Stimulated activated CD4-positive, alpha-beta T cell treated with anti-CD3 and anti-CD28 coated beads, Interleukin-4, amount 100 ng/mL, for 48 hours (primary cell): ENCODE results near the gene MYLK.
"Not testable (repeated sequence)": the region's sequence is repeated elsewhere in the genome, so short reads cannot be mapped to it uniquely, and the experiment has no call there.

ENCODE experiments used
- DNase-seq, 2 donors: peaks; one replicate each; pipeline ENCODE4 v3.0.0-alpha.2; 2020; ENCODE audit warnings: low read depth in 2 of 2

The MYLK gene

GRCh38 chr3:123750209-123750608 lies 133.9 kb downstream of the MYLK start:
- DNase-seq = no peak

DNA sequence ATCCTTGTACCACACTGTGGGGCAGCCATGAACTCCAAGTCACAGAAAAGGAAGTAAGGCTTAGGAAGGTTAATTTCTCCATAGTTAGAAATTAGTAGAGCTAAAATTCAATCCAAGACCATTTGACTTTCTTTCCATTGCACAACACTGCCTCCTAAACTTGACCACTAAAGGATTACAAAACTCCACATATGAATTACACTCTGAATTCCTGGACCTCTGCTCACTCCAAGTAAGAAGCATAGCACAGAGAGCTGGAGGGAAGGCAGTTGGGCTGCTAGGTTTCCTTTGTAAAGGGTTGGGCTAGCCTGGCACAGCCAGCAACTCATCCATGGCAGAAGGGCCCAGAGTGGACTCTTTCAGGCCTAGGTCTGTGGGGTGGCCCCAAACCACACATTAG lies 134.4 kb downstream of the MYLK start:
- DNase-seq = no peak

DNA sequence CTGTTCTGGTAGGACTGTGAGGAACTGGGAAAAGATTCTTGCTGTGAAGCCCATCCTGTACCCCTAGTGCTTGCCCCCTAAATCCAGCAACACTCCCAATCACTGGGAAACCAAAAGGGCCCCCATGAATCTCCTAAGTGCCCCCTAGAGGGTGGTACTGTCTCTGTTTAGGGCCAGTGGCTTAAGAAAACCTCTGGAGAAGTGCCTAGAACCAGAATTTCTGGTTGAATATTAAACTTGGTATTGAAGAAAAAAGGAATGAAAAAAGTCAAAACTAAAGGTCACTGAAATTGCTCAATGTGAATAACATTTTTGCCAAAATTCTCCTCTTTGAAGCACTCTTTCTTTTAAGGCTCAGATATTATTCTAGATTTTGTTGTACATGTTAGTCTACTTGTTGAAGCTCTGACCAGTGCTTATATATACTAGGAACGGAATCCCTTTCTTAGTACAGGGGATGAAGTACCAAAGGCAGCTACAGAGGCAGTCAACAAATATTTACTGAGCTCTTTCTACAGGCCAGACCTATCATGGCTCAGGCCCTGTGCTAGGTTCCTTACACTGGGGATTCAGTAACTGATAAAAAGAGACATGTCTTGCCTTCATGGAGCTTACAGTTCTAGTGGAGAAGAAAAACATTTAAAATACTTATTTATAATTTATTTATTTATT lies 138.8 kb downstream of the MYLK start:
- no peak for DNase-seq

GRCh38 chr3:123744064-123744463 lies 140.1 kb downstream of the MYLK start:
- no peak for DNase-seq

GRCh38 chr3:123743121-123743520 lies 141.0 kb downstream of the MYLK start:
- DNase-seq = no peak

- no peak for DNase-seq
Observed at GRCh38 chr3:123741041-123741511, 143.1 kb downstream of the MYLK start.

DNA sequence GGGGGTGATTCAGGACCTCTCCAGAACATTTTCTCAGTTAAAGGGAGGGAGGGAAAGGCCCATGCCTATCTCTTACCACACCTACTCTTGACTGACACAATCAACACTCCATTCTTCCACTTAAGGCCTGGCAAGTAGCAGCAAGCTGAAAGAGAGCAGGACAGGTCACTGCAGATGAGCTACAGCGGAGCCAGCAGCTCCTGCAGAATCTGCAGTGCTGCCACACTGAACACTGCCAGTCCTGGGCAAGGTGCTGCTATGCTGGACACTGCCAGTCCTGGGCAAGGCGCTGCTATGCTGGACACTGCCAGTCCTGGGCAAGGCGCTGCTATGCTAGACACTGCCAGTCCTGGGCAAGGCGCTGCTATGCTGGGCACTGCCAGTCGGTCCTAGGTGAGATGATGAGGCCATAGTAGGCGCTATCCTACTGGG lies 143.7 kb downstream of the MYLK start:
- DNase-seq = no peak

DNA sequence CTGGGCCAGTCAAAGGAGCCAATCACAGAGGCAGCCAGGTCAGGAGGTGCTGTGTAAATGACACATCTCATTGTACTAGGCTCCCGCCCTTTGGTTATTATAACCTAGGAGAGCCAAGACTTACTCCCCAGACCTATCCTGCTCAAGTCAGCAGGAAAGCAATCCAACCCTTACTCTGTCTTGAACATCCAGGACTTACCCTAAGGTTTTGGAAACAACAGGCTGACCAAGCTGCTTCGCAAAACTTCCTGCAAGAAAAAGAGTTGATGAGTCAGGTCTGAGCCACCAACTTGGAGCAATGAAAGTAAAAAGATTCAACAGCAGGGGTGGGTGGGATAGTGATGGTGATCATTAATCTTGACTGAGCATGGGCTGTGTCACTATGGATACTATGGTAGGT lies 144.4 kb downstream of the MYLK start:
- no peak for DNase-seq

DNA sequence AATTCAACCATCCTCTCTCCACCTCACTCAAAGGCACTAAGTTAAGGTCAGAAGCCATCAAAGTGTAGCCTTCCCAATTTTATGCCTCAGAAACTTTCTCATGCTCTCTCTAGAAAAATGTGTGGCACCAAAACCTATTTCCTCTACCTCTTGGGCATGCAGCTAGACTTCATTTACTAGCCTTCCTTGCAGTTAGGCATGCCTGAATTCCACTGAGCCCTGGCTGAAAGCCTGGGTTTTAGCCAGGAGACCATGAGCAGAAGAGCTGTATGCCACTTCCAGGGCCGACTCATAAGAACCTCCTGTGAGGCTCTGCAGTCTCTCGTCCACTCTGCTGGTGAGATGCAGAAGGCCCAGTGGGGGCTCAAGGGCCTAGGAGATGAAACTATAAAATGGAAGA lies 145.0 kb downstream of the MYLK start:
- DNase-seq = no peak

- DNase-seq = not testable (repeated sequence)
Observed at GRCh38 chr3:123738522-123738921, 145.6 kb downstream of the MYLK start.

- no peak for DNase-seq
Observed at GRCh38 chr3:123737168-123737567, 147.0 kb downstream of the MYLK start.

DNA sequence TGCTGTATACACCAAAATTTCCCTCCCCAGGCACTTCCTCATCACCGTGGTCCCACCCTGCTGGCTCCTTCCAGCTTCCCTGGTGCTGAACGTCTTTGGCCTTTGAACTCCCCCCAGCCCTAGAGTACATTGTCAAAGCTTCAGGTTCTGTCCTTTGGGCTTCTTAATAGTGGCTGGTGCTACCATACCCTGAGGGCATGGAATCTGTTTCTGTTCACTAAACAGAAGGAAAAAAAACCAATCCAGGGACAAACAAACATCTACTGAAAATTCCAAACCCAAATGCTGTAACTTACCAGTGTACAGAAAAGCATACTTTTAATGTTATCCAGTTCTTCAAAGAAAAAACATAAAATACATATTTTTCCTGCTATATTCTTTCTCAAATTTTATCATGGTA lies 148.7 kb downstream of the MYLK start:
- DNase-seq = no peak

- DNase-seq = no peak
Observed at GRCh38 chr3:123734527-123734902, 149.6 kb downstream of the MYLK start.

DNA sequence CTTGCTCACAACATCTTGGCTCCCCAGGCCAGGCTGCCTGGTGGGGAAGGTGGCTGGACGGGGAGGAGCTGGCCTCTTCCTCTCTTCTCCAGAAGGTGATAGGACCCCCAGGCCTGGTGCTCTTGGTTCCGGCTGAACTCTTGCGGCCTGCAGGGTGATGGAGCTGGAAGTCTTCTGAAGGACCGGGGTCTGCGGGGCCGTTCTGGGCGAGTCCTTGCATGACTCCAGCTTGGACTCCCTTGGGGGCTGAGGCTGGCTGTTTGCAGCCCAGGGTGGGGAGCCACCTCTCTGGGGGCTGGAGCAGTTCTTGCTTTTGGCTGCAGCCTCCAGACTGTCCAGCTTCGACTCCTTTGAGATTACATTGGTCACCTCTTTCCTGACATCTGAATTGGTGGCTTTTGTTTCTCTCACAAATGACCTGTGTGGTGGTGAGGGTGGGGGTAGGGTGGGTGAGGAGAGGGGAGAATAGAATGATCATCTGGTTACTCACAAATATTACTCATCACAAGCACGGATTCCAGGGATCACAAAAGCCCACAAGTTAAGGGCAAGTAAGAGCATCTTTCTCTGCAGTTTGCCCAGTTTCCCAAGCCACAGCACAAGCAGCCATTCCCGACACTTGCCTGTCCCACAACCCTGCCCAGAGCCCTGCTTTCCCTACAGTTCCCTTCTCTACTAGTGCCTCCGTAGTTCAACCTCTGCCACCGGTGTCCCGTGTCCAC lies 150.2 kb downstream of the MYLK start:
- no peak for DNase-seq

GRCh38 chr3:123733341-123733740 lies 150.8 kb downstream of the MYLK start:
- DNase-seq = no peak

- no peak for DNase-seq
Observed at GRCh38 chr3:123732447-123732846, 151.7 kb downstream of the MYLK start.

DNA sequence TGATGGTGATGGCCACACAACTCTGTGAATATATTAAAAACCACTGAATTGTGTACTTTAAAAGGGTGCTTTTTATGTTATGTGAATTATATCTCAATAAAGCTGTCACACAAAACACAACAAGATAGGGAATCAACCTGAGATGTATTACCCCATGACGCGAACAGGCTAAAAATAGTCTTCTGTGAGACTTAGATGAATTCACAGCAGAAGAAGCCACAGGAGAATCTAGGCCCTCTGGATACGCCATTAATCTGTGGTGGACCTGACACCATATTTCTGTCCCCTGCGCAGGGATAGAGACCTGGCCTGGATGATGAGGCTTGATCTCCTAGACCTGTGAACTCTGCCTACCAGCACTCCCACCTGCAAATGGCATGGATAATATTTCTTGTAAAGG lies 153.3 kb downstream of the MYLK start:
- DNase-seq = no peak

DNA sequence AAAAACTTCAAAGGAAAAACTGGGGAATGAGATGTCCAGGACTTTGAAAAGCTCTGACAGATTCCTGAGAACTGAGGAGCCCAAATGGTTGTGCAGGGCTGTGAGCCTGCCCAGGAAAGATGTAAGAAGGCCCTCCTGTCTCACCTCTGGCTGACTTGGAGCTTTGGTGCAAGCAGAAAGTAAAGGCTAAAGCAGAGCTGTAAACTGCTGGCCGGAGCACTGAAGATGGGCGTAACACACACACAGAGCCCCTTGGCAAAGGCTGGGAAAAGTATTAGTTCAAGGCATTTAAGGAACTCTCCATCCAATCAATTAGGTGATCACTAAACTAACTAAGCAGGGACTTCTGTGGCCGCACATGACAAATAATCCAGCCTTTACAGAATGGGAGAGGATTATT lies 155.1 kb downstream of the MYLK start:
- no peak for DNase-seq

DNA sequence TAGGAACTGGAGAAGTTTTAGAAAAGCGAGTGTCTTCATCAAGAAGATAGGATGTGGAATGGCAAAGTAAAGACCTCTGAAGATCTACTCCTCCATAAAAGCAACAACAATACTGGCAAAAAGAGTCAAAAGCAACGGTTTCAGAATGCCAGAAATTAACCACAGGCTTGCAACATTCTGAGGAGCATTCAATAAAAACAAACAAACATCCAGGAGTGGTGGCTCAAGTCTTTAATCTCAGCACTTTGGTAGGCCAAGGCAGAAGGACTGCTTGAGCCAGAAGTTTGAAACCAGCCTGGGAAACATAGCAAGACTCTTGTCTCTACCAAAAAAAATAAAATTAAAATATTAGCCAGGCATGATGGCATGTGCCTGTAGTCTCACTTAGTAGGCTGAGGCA lies 156.1 kb downstream of the MYLK start:
- DNase-seq = no peak

DNA sequence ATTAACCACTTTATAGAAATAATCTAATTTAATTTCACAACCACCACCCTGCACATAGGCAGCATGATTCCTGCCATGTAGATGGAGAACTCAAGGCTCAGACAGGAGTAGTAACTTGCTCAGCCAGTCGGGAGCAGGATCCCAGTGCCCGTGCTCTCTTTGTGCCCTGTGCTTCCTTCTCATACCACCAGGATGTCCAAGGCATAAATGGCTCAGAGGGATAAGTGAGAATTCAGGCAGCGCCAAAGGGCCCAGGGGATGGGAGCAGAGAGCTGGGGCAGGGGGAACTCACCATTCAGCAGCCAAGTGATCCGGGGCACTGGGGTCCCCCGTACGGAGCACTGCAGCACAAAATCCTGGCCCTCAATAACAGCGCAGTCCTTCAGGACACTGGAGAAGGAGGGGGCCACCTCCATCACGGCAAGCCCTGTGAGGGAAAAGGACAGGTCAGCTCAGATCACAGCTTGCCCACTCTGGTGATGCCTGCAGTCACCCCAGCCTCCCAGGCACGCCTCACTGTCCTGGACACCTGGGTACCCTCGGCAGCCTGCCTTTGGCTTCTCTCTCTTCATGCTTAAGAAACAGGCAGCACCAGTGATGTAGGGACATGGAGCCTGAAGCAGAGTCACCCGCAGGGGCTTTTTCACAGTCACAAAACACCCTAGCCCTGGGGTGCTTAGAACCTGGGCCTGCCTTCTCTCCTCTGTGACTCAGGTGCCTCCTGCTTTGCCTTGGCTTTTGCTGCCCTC lies 158.3 kb downstream of the MYLK start:
- DNase-seq = no peak

- DNase-seq = no peak
Observed at GRCh38 chr3:123724306-123724705, 159.8 kb downstream of the MYLK start.

- DNase-seq = peak; percentile 19 to 26
Observed at GRCh38 chr3:123723522-123724168, 160.5 kb downstream of the MYLK start.
